RPMI8226 (cell line): ENCODE results near the gene RAB11FIP3.

Experiments
- DNase-seq: peaks from one replicate; pipeline ENCODE4 v3.0.0-alpha.2; 2015

Gene RAB11FIP3

GRCh38 chr16:569445-570254 is 144.2 kb downstream of the RAB11FIP3 start, which contains the start of gene PIGQ:
Gene PIGQ, plus strand, starts transcription at chr16:569968. Its CDS starts 4,107 bp downstream, at chr16:574075.
- peak; percentile 82 for DNase-seq
